IPS-20b (cell line): ENCODE measurements around the gene MCM7.
"Not testable (repeated sequence)": the region's sequence is repeated elsewhere in the genome, so short reads cannot be mapped to it uniquely, and the experiment has no call there.

Experiments used
- H3K27ac ChIP-seq: one replicate; pipeline ENCODE4 v1.5.1; 2013; ENCODE audit warnings: low read length
- H3K27me3 ChIP-seq: 2 replicates; pipeline ENCODE4 v1.6.1; 2013; ENCODE audit warnings: mild to moderate bottlenecking, low read length, inconsistent platforms; ENCODE audit not compliant: insufficient read depth
- H3K36me3 ChIP-seq: 2 replicates; pipeline ENCODE4 v1.6.1; 2013; ENCODE audit warnings: low read depth, mild to moderate bottlenecking, inconsistent platforms, low read length, moderate library complexity; ENCODE audit not compliant: insufficient read depth
- H3K4me1 ChIP-seq: 2 replicates; pipeline ENCODE4 v1.6.1; 2013; ENCODE audit warnings: mild to moderate bottlenecking, control low read depth, inconsistent platforms, low read length, moderate library complexity; ENCODE audit not compliant: insufficient read depth
- H3K4me3 ChIP-seq: 2 replicates; pipeline ENCODE4 v1.5.1; 2013; ENCODE audit warnings: mild to moderate bottlenecking, low read length, inconsistent platforms
- H3K9ac ChIP-seq: 2 replicates; pipeline ENCODE4 v1.6.1; 2013; ENCODE audit warnings: low read depth, mild to moderate bottlenecking, inconsistent platforms, low read length, moderate library complexity
- H3K9me3 ChIP-seq: 2 replicates; pipeline ENCODE4 v1.6.1; 2013; ENCODE audit warnings: mild to moderate bottlenecking, low read depth, low read length, inconsistent platforms; ENCODE audit not compliant: insufficient read depth

MCM7 gene

GRCh38 chr7:100101016-100101862 is at the start of gene MCM7, which contains the start of gene AP4M1:
Gene MCM7 (minus strand): TSS chr7:100101397. CDS start chr7:100101294, 103 bp downstream.
Gene AP4M1 (plus strand): TSS chr7:100101643. CDS start chr7:100101715, 72 bp downstream.
- H3K27me3 ChIP-seq, result no peaks in the 10 kb centered on the region
- no peaks in the 10 kb centered on the region for H3K9me3 ChIP-seq
- peaks cover 69% of the 10 kb centered on the region for H3K36me3 ChIP-seq
- peak within 1 kb of the TSS; percentile 100 for H3K27ac ChIP-seq
- 0 out of 2 replicates have a peak, but pooled peaks cover 2% of the 10 kb centered on the region for H3K4me1 ChIP-seq
- H3K9ac ChIP-seq, result peak within 1 kb of the TSS; percentile 100
- H3K4me3 ChIP-seq, result peak within 1 kb of the TSS; percentile 96

GRCh38 chr7:100148559-100149328 is 47.5 kb upstream of the MCM7 start, which contains the start of gene LAMTOR4:
Gene LAMTOR4 (plus strand): TSS chr7:100148918. CDS start chr7:100148973, 55 bp downstream.
- H3K27ac ChIP-seq, result peak within 1 kb of the TSS; percentile 82
- peaks cover 4% of the 10 kb centered on the region; the same call in 1 of the 2 replicates for H3K4me1 ChIP-seq
- H3K4me3 ChIP-seq, result peak within 1 kb of the TSS; percentile 96

GRCh38 chr7:100148225-100148558 is 47.0 kb upstream of the MCM7 start:
- Histone ChIP-seq H3K9ac (peak overlapping the region; percentile 48; the same call in 1 of the 2 replicates), H3K27me3 (no peaks in the 10 kb centered on the region), H3K9me3 (no peaks in the 10 kb centered on the region), H3K36me3 (peaks cover 24% of the 10 kb centered on the region), H3K4me1 (peaks cover 4% of the 10 kb centered on the region; the same call in 1 of the 2 replicates), H3K27ac (peak overlapping the region; percentile 6), H3K4me3 (peak overlapping the region; percentile 41; the same call in 1 of the 2 replicates)

More at GRCh38 chr7:100148559-100149328, 47.5 kb upstream of the MCM7 start, which contains the start of gene LAMTOR4:
- Histone ChIP-seq H3K36me3 (peaks cover 29% of the 10 kb centered on the region), H3K9me3 (no peaks in the 10 kb centered on the region), H3K9ac (peak within 1 kb of the TSS; percentile 94), H3K27me3 (no peaks in the 10 kb centered on the region)

- no peaks in the 10 kb centered on the region for H3K9me3 ChIP-seq
- peaks cover 4% of the 10 kb centered on the region; the same call in 1 of the 2 replicates for H3K4me1 ChIP-seq
- H3K4me3 ChIP-seq, result no peak overlapping the region
- no peak overlapping the region for H3K9ac ChIP-seq
- H3K27ac ChIP-seq, result no peak overlapping the region
- H3K36me3 ChIP-seq, result peaks cover 15% of the 10 kb centered on the region
- no peaks in the 10 kb centered on the region for H3K27me3 ChIP-seq
Observed at GRCh38 chr7:100147278-100147677, 46.1 kb upstream of the MCM7 start.

- H3K9ac ChIP-seq, H3K4me1 ChIP-seq, H3K9me3 ChIP-seq, H3K27ac ChIP-seq, H3K27me3 ChIP-seq, H3K4me3 ChIP-seq, H3K36me3 ChIP-seq: not testable (repeated sequence)
Observed at GRCh38 chr7:100146350-100146749, 45.2 kb upstream of the MCM7 start.

GRCh38 chr7:100142461-100142860 is 41.3 kb upstream of the MCM7 start:
- no peak overlapping the region for H3K4me3 ChIP-seq

DNA sequence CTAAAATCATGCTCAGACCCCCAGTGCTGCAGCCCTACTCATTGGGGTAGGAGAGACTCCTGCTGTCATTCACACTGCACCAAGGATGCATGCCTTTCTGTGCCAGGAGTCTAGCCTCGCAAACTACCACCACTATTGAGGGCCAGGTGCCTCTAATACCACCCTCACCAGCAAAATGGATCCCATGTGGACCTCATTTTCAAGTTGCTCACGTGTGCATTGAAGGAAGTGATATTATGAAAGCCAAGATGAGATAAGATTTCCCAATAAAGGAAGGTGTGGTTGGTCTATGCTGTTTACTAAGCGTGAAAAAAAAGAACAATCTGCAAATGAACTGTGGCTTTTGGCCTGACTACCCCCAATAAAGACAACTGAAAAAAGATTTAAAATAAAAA is 40.4 kb upstream of the MCM7 start:
- Histone ChIP-seq H3K4me3 (no peak overlapping the region), H3K9me3 (no peaks in the 10 kb centered on the region), H3K9ac (no peak overlapping the region), H3K4me1 (no peaks in the 10 kb centered on the region), H3K27ac (no peak overlapping the region), H3K36me3 (no peaks in the 10 kb centered on the region), H3K27me3 (no peaks in the 10 kb centered on the region)

More at GRCh38 chr7:100142461-100142860, 41.3 kb upstream of the MCM7 start:
- H3K27ac ChIP-seq, result no peak overlapping the region
- H3K36me3 ChIP-seq, result no peaks in the 10 kb centered on the region
- H3K9me3 ChIP-seq, result no peaks in the 10 kb centered on the region
- no peaks in the 10 kb centered on the region for H3K27me3 ChIP-seq
- H3K9ac ChIP-seq, result no peak overlapping the region
- H3K4me1 ChIP-seq, result no peaks in the 10 kb centered on the region

DNA sequence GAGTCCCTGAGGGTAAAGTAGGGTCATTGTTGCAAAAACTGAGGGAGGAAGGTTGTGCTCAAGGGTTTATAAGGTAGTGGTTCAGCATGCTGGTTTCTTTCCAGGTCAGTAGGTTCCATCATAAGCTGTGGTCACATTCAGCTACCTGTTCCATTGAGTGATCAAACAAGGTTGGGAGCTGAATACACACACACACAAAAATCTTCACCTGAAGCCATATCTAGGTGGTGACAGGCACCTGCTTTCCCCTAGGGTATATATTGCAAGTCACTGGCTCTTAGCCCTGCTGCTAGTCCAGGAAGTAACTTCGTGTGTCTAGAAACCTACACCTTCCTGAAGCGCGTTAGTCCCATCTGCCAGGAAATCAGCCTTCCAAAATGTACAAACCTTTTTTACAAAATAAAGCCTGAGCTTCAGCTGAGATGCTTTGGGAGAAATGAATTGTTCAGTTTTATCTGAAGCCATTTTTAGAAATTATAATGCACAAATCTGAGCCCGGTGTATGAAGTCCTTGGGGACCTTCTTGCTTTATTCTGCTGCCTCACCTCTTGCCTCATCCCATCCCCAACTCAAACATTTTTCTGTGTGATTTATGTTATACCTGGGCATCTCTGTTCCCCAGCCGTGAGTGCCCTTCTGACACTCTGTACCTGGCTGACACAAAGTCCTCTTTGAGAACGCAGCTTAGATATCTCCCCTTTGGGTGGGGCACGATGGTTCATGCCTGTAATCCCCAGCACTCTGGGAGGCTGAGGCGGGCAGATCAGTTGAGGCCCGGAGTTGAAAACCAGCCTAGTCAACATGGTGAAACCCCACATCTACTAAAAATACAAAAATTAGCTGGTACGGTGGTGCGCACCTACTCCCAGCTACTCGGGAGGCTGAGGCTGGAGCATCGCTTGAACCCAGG is 36.9 kb upstream of the MCM7 start:
- no peak overlapping the region for H3K4me3 ChIP-seq
- H3K27ac ChIP-seq, result no peak overlapping the region
- no peaks in the 10 kb centered on the region for H3K36me3 ChIP-seq
- H3K4me1 ChIP-seq, result no peaks in the 10 kb centered on the region
- H3K9me3 ChIP-seq, result no peaks in the 10 kb centered on the region
- no peaks in the 10 kb centered on the region for H3K27me3 ChIP-seq
- H3K9ac ChIP-seq, result no peak overlapping the region

- no peak overlapping the region for H3K9ac ChIP-seq
Observed at GRCh38 chr7:100132697-100133151, 31.5 kb upstream of the MCM7 start.

DNA sequence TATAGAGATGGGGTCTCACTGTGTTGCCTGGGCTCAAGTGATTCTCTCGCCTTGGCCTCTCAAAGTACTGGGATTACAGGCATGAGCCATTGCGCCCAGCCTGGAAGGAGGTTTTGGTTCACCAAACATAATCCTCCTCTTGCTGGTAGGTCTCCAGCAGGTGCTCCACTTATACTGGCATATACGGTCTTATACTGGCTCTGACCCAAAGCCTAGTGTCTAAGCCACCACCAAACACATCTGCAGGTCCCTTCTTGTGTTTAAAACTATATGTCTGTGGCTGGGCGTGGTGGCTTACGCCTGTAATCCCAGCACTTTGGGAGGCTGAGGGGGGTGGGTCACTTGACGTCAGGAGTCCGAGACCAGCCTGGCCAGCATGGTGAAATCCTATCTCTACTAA is 30.9 kb upstream of the MCM7 start:
- Histone ChIP-seq H3K27me3 (peaks cover 28% of the 10 kb centered on the region), H3K9me3 (no peaks in the 10 kb centered on the region), H3K27ac (no peak overlapping the region), H3K4me1 (peaks cover 3% of the 10 kb centered on the region; the same call in 1 of the 2 replicates), H3K36me3 (no peaks in the 10 kb centered on the region), H3K4me3 (no peak overlapping the region), H3K9ac (no peak overlapping the region)

More at GRCh38 chr7:100132697-100133151, 31.5 kb upstream of the MCM7 start:
- H3K27ac ChIP-seq, result no peak overlapping the region
- no peaks in the 10 kb centered on the region for H3K36me3 ChIP-seq
- H3K27me3 ChIP-seq, result peaks cover 24% of the 10 kb centered on the region
- H3K4me1 ChIP-seq, result peaks cover 3% of the 10 kb centered on the region; the same call in 1 of the 2 replicates
- H3K4me3 ChIP-seq, result no peak overlapping the region
- H3K9me3 ChIP-seq, result no peaks in the 10 kb centered on the region
